ENCODE data around the gene ULK1.

DNA sequence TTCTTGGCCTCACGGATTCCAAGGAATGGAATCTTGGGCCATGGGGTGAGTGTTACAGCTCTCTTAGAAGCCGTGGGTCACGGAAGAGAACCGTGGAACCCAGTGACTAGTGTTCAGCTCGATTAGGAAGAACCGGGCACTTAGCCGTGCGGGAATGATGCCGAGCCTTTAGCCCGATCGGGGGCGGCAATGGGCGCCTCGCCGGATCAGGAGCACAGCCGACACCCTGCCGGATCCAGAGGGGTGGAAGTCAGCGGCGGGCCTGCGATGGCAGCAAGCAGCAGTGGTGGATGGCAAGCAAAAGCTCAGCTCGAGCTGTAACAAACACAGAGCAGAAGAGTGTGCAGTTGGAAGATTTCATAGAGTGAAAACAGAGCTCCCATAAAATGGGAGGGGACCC is 21.1 kb upstream of the ULK1 start:
- TF ChIP-seq, protein P1, sequence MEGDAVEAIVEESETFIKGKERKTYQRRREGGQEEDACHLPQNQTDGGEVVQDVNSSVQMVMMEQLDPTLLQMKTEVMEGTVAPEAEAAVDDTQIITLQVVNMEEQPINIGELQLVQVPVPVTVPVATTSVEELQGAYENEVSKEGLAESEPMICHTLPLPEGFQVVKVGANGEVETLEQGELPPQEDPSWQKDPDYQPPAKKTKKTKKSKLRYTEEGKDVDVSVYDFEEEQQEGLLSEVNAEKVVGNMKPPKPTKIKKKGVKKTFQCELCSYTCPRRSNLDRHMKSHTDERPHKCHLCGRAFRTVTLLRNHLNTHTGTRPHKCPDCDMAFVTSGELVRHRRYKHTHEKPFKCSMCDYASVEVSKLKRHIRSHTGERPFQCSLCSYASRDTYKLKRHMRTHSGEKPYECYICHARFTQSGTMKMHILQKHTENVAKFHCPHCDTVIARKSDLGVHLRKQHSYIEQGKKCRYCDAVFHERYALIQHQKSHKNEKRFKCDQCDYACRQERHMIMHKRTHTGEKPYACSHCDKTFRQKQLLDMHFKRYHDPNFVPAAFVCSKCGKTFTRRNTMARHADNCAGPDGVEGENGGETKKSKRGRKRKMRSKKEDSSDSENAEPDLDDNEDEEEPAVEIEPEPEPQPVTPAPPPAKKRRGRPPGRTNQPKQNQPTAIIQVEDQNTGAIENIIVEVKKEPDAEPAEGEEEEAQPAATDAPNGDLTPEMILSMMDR (IDR thresholded peaks at IDR 0.05), result no peak
- no peak for TF ChIP-seq SIN3A (IDR thresholded peaks at IDR 0.05; ENCODE audit: borderline replicate concordance, insufficient read depth, low read depth, low read length)
- TF ChIP-seq, protein P2, sequence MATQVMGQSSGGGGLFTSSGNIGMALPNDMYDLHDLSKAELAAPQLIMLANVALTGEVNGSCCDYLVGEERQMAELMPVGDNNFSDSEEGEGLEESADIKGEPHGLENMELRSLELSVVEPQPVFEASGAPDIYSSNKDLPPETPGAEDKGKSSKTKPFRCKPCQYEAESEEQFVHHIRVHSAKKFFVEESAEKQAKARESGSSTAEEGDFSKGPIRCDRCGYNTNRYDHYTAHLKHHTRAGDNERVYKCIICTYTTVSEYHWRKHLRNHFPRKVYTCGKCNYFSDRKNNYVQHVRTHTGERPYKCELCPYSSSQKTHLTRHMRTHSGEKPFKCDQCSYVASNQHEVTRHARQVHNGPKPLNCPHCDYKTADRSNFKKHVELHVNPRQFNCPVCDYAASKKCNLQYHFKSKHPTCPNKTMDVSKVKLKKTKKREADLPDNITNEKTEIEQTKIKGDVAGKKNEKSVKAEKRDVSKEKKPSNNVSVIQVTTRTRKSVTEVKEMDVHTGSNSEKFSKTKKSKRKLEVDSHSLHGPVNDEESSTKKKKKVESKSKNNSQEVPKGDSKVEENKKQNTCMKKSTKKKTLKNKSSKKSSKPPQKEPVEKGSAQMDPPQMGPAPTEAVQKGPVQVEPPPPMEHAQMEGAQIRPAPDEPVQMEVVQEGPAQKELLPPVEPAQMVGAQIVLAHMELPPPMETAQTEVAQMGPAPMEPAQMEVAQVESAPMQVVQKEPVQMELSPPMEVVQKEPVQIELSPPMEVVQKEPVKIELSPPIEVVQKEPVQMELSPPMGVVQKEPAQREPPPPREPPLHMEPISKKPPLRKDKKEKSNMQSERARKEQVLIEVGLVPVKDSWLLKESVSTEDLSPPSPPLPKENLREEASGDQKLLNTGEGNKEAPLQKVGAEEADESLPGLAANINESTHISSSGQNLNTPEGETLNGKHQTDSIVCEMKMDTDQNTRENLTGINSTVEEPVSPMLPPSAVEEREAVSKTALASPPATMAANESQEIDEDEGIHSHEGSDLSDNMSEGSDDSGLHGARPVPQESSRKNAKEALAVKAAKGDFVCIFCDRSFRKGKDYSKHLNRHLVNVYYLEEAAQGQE (IDR thresholded peaks at IDR 0.05; ENCODE audit: insufficient read depth in 1 of 2, low read depth in 2 of 2, low read length in 1 of 2), result no peak
- no peak for TF ChIP-seq TCF7L2 (IDR thresholded peaks at IDR 0.05; ENCODE audit: low read depth, low read length)

Measured in Panc1 (cell line).